GM18873 (cell line): ENCODE data around the gene GMPR.

Experiments
- ATAC-seq: cut with Tn5 transposase; IDR thresholded peaks from one replicate; pipeline ENCODE4 v1.9.1; 2021; ENCODE audit warnings: mild to moderate bottlenecking, moderate library complexity, moderate number of reproducible peaks; ENCODE audit not compliant: unreplicated experiment, low FRiP score

Gene GMPR

DNA sequence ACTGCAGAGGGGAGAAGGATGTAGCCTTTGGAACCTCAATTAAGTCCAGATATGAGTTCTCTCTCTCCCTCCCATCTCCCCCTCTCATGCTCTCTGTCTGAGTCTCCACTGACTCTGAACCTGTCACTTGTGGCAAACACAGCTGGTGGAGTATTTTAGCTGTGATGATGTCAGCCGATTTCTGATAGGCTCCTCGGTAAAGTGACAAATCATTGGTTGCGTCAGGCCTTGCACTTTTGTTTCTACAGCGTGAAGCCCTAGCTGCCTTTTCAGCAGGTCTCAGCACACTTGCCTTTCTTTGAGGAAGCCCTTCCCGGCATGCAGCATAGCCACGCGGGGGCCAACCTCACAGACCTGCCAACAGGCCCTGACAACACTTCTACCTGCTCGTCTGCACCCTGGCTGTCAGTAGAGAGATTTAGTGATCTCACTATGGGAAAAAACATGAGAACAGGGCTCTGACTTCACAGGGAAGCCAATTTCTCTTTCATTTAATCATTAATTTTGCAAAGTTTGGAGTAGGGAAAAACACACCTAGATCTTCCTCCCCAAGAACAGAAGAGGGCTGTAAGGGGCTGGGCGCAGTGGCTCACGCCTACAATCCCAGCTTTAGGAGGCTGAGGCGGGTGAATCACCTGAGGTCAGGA is 84.4 kb downstream of the GMPR start:
- peak; percentile 94 for ATAC-seq

GRCh38 chr6:16324184-16324583 is 85.8 kb downstream of the GMPR start:
- no peak for ATAC-seq

DNA sequence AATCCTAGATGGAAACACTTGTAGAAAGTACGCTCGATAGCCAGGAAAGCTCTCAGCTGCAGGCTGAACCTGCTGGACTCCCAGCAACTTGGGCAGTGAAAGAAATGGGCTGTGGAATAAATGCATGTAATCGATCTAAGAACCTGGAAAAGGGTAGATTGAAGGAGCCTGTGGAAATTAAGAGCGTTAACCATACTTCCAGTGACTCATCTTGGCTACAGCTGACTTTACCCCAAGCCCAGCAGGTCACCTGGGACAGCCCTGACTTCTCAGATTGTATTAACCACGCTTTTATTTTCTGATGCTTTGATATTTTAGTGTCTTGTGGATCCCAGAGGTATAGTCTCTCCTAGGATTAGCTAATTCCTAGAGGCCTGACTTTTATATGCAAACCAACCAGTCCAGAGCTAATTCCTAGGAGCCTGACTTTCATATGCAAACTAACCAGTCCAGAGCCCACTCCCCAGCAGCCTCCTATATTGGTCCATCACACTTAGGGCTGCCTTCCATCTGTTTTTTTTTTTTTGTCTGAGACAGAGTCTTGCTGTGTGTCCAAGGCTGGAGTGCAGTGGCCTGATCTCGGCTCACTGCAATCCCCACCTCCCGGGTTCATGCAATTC is 86.3 kb downstream of the GMPR start:
- no peak for ATAC-seq

DNA sequence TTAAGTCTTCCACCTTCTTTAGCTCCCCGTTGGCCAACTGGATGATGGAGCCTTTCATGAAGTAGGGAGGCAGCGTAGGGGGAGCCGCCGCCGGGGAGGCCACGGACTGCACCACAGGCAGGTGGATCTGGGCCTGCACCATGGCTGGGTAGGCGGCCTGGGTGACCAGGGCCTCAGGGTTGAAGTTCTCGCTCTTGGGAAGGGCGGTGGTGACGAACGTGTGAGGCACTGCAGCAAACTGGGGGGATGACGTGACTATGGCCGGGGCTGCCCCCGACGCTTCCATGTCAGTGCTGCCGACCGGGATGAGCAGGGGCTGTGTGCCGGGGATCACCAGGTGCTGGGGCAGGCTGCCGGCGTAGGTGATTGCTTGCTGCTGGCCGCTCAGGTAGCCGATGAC is 88.1 kb downstream of the GMPR start:
- no peak for ATAC-seq

DNA sequence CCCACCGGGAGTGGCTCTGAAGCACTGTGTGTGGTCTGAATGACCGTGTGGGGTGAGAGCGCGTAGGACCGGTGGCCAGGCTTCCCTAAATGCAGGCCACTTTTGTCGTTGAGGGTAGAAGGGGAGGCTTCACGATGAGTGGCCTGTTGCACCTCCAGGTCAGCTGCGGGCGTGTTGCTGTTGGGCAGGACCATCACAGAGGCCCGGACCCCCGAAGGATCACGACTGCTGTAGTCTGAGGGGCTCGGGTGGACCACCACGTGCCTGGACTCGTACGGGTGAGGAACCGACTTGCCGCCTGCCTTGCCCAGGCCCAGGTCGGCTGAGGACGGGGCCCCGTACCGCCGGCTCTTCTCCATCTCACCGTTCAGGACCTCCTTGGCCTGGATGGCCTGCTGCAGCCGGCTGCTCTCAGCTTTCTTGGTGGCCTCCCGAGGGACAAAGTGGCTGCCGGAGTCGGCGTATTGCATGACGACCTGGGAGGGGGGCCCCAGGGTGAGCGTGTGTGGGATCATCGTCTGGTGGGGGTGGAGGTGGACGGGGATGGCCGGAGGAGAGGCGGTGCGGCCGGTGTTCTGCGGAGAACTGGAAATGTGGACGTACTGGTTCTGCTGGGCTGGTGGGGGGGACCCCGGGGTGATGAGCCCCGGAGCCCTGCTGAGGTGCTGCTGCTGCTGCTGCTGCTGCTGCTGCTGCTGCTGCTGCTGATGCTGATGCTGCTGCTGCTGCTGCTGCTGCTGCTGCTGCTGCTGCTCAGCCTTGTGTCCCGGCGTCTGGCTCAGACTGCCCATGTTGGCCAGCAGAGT is 88.8 kb downstream of the GMPR start:
- ATAC-seq, result no peak

DNA sequence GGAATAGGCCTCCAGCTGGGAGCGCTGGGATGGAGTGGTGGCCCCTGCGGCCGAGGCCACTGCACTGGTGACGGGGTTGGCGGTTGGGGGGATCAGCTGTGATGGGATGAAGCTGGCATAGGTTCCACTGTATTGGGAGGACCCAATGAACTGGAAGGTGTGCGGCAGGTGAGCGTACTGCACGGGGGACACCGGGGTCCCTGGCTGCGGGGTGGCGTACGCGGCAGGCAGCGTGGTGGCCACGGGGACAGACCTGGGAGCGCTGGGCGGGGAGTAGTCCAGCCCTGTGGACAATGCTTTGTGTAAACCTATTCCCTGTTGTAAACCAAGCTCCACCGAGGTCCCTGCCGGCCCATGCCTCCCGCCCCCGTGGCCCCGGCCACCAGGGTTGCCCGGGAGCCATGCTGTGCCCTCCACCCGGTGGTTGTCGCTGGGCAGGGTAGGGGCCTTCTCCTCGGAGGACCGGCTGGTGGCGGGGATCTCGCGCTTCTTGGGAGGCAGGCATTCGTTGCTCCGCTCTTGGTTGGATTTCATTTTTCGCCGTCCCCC is 89.5 kb downstream of the GMPR start:
- no peak for ATAC-seq

DNA sequence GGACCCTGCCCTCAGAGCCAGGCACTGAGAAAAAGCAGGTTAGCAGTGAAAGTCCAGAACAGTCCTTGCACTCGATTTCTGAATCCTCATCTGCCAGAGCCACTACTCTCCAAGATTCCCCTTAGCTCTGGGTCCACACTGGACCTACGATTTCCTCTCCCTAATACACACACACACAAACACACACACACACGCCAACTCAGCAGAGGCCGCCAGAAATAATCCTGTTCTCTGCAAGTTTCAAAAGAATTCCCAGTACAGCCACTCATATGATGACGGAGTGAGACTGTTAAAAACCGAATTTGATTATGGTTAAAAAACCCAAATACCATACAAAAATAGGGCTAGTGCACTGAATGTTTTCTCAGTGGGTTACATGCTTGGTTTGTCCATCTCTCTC is 90.8 kb downstream of the GMPR start:
- ATAC-seq, result no peak

- no peak for ATAC-seq
Observed at GRCh38 chr6:16331384-16332174, 93.2 kb downstream of the GMPR start.

DNA sequence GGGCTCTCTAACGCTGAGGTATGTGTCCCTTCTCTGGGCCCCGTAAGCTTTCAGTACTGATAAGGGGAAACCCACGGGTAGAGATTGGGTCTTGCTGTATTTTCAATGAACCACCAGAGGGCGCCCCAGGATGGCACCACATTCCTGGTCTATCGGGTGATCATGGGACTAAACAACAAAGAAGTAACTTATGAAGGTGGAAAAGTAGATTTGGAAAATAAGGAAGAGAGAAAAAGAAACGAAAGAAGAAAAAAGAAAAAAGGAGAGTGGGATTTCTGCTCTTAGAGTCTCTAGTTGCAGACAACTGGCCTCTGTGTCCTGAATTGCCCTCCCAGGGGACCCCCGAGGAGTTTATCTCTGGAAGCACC is 93.8 kb downstream of the GMPR start:
- ATAC-seq, result peak; percentile 78

DNA sequence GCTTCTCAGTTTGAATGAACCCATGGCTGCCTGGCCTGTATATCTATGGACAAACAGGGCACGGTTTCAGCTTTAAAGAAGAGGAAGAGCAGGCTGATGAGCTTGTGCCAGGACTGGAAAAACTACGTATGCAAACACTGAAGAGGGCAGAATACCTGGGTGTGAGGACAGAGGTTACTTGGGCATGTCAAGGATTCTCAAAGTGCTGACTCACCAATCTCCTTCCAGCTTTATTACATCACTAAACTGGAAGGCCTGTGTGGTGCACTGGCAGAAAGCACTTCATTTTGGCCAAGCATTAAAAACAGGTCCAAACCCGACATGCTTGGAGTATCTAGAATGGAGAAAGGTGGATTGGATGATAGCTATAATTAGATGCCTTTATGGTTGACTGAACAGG is 95.2 kb downstream of the GMPR start:
- no peak for ATAC-seq

- no peak for ATAC-seq
Observed at GRCh38 chr6:16334671-16335070, 96.3 kb downstream of the GMPR start.

- ATAC-seq, result no peak
Observed at GRCh38 chr6:16335176-16335575, 96.8 kb downstream of the GMPR start.

GRCh38 chr6:16336056-16336818 is 97.8 kb downstream of the GMPR start:
- no peak for ATAC-seq

DNA sequence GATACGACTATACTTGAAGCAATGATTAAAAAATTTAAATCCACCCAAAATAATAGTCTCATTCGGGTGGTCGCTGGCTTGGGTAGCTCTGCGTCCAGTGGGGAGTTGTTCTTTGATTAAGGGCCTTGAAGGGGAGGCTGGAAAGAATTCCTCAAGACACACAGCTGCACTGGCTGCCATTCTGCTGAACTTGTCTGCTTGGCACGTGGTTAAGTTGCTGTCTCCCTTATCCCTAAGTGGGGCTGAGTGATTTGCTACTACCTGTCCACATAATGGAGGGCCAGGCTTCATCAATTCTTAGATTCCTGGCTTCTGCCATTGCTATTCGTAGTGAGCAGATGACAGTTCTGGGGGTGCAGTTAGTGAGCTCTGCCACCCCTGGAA is 98.5 kb downstream of the GMPR start:
- ATAC-seq, result no peak

DNA sequence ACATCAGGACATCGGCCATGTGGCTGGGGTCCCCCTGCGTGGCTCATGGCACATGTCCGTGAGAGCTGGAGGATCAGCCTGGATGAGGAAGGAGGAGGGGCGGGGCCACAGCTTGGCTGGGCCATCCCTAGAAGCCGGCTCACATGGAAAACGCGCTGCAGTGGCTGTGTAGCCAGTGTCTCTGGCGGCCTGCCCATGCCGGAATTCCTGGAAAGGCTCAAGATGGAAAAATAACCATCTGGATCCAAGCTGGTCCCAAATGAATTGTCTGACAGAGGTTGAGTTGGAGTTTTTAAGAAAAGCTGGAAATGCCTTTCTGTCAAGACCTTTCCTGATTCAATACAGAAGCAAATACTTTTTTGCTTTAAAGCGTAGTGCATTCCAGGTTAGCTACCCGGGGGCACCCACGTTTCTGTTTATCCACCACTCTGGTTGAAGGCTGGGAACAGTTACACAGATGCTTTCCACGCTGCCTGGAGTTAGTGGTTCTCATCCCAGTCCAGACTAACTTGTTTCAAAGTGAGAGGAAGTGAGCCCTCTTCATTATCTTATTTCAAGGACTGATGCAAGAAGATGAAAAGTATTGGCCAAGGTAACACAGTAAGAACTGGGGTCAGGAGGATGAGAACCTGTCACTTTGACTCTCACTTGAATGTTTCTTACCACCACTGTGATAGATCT is 99.0 kb downstream of the GMPR start:
- no peak for ATAC-seq

DNA sequence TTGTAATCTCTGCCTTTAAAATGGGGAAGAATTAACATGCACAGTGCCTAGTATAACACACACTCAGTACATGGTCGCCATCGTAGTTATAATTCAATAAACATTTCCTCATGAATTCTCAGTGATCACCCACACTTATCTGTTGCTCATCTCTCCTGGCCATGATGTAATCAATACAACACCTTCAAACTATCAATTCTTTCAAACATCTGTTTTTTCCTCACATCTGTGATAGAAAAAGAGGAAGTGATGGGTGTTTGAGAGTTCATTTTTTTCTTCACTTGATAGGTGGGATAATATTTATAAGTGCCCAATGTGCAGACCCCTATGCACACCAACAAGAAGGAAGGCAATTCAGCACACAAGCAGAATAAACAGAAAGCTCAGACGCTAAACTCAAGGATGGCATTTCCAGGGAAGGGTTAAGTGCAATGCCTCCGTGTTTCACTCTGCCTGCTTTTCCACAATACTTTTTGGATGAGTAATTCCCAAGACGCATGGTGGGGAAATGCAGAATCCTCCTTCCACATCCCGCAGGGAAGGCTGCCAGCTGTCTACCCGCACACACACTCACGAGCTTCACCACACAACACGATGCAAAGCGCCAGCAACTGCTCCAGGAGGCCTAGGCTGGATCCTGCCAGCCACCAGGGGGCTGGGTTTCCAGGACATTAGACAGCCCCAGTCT is 100.3 kb downstream of the GMPR start:
- no peak for ATAC-seq

GRCh38 chr6:16339265-16339587 is 100.8 kb downstream of the GMPR start:
- no peak for ATAC-seq

- ATAC-seq, result no peak
Observed at GRCh38 chr6:16343593-16343992, 105.2 kb downstream of the GMPR start.

DNA sequence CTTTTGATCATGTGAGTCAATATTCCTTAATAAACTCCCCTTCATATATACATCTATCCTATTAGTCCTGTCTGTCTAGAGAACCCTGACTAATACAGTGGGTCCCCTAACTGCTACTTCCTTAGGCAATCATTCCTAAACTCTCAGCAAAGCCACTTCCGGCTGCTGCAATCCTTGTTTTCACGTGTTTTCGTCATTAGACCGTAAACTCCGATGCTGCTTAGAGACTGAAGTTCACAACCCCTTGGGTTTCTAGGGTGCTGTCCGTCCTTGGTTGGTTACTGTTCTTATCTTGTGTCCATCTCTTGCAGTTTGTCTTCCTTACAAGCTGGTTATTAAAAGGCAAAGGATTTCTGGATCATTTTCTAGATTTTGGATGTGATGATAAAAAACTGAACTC is 106.4 kb downstream of the GMPR start:
- no peak for ATAC-seq
